Measurements from ENCODE around the gene KIRREL3.

Gene KIRREL3

DNA sequence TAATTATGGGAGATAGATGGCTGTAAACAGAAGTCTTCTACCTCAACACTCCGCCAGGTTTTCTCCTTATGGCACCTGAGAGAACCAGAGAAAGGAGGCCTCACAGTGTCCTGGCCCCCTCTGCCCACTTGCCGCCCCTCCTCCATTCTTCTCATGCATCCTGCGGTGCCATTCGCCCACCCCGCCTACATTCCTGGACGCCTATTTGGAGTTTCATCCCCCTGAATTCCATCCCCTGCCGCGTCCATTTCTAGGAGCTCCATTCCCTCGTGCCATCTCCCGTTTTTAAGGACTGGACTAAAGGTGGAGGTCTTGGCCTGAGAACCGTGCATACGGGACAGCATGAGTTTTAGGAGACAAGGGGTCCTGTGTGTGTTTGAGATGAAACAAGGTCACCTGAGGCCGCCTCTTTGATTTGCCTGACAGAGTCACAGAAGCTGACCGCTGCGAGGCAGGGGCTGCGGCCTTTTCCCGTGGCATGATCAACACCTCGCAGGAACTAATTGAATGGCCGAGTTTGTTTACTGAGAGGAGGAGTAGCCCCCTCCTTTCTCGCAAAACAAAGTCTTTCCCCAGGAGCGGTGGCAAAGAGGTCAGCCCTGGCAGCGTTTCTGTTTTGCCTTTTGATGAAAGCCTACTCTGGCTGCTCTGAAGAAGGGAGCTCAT is 398.9 kb downstream of the KIRREL3 start:
- H3K4me3 ChIP-seq (ENCODE audit: low read depth, low read length) = no peak overlapping the region
- TF ChIP-seq, protein P1, sequence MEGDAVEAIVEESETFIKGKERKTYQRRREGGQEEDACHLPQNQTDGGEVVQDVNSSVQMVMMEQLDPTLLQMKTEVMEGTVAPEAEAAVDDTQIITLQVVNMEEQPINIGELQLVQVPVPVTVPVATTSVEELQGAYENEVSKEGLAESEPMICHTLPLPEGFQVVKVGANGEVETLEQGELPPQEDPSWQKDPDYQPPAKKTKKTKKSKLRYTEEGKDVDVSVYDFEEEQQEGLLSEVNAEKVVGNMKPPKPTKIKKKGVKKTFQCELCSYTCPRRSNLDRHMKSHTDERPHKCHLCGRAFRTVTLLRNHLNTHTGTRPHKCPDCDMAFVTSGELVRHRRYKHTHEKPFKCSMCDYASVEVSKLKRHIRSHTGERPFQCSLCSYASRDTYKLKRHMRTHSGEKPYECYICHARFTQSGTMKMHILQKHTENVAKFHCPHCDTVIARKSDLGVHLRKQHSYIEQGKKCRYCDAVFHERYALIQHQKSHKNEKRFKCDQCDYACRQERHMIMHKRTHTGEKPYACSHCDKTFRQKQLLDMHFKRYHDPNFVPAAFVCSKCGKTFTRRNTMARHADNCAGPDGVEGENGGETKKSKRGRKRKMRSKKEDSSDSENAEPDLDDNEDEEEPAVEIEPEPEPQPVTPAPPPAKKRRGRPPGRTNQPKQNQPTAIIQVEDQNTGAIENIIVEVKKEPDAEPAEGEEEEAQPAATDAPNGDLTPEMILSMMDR (IDR thresholded peaks at IDR 0.05; ENCODE audit: borderline replicate concordance, insufficient read depth, low read depth, low read length) = no peak

DNA sequence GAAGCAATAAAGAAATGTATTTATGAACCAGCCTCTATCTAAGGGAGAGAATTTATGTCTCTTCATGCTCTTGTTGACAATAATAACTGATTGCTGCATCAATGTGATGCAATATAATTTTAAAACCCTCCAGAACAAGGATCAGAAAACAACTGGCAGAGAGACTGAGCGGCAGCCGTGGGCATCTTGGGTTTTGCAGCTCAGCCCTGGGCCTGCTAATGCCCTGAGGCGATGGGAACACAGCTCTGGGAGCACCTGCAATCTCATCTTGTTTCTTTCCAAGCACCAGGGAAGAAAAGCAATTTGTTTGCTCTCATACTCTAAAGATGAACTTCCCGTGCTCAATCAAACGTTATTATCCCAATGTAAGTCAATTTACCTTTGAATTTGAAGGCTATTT is 399.4 kb downstream of the KIRREL3 start:
- TF ChIP-seq, protein P1 (IDR thresholded peaks at IDR 0.05; ENCODE audit: borderline replicate concordance, insufficient read depth, low read depth, low read length) = no peak
- H3K4me3 ChIP-seq (ENCODE audit: low read depth, low read length) = no peak overlapping the region

DNA sequence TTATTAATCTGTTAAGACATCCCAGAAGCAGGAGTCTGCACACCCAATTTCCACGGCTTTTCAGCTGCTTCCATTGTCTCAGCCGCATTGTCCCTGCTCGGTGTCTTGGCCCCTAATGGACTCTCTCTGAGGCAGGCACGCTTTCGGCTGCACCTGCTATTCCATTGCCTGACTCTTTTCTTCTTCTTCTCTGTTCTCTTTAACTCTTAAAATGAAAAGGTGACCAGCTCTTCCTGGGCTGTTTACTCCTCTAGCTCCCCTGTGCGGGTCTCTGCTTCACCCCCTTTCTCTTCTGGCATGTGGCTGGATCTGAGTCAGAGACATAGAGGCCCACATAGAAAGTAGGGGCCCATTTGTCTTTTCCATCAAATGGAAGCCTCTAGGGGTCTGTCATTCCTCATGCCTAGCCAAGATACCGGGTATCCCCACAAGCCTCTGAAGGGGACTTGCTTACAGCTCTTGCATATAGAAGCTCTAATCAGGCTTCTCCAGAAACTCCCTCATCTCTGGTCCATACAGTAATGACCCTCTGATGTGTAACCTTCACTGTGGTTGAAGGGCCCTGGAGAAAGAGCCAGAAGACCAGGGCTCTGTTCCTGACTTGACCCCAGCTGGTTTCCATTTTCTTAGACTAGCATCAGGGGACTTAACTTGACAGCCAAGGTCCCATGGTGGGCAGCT is 401.2 kb downstream of the KIRREL3 start:
- TF ChIP-seq, protein P1 (IDR thresholded peaks at IDR 0.05; ENCODE audit: borderline replicate concordance, insufficient read depth, low read depth, low read length) = no peak

DNA sequence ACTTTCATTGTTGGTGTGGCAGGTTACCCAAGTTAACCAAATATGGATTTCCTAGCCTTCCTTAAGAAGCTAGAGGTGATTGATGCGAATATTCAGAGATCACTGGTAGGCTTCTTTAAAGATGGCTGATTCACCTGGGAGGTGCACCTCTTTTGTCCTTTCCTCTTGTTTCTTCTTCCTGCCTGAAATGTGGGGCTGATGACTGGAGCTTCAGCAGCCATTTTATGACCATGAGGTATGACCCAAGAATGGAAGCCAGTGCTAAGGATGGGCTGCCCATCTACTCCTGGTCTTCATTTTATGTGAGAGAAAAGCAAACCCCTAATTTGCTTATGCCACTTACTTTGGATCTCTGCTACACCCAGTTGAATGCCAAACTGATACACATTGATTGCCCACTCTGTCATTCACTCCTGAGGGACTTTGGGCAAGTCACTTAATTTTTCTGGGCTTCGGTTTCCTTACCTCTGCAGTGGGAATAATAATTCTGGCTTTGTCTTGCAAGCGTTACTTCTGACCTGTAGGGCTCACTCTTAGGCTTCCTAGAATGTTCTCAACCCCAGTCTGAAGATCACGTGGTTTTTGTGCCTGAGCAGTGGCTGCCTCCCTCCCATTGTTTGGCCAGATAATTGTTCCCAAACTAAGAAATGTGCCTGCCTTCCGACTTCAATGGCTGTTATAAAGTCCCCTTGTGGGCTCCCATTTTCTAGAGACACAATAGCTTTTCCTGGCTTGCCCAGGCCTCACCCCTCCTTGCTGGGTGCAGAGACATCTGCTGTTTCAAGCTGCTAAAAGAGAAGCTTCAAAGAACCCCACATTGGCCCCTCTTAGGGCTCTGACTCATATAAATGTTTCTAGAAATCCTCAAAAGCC is 402.0 kb downstream of the KIRREL3 start:
- H3K4me3 ChIP-seq (ENCODE audit: low read depth, low read length) = no peak overlapping the region
- TF ChIP-seq, protein P1 (IDR thresholded peaks at IDR 0.05; ENCODE audit: borderline replicate concordance, insufficient read depth, low read depth, low read length) = no peak

More for the DNA sequence above, 401.2 kb downstream of the KIRREL3 start:
- H3K4me3 ChIP-seq (ENCODE audit: low read depth, low read length) = no peak overlapping the region

DNA sequence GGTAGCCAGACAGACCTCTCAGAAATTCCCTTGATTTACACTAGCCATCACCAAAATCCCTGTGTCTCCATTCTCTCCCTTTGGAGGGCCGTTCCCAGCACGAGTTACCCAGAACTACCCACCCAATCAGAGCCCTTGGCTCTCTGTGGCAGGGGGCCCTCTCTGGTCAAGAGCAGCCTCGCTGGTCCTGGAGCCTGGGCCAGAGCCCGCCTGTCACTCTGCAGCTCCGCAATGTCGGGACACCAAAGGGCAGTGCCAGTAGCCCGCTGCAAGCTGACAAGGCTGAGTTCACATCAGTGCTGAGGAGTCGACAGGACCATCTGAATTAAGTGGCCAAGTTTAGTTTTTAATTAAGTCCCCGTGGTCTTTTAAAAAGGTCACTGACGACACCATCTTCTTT is 403.5 kb downstream of the KIRREL3 start:
- TF ChIP-seq, protein P1 (IDR thresholded peaks at IDR 0.05; ENCODE audit: borderline replicate concordance, insufficient read depth, low read depth, low read length) = no peak
- H3K4me3 ChIP-seq (ENCODE audit: low read depth, low read length) = no peak overlapping the region

DNA sequence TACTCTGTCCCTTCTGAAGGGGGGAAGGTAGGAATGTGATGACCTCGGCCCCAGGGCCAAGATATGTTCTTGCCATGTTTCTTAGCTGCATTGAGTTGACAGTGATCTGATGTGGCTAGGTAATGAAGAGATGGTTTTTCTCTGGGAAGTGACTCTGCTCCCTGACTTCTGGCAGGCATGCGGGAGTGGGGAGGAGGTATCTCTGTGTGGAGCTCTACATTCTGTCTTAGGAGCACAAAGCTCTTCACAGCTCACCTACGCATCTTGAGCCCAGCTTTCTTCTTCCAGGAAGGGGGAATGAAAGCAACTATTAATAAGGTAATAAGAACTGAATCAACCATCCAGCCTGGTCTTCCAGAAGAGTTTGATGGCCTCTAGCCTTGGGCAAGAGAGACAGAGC is 404.1 kb downstream of the KIRREL3 start:
- H3K4me3 ChIP-seq (ENCODE audit: low read depth, low read length) = no peak overlapping the region
- TF ChIP-seq, protein P1 (IDR thresholded peaks at IDR 0.05; ENCODE audit: borderline replicate concordance, insufficient read depth, low read depth, low read length) = no peak

All from GM12875 (cell line).